ENCODE measurements around the gene URI1.

DNA sequence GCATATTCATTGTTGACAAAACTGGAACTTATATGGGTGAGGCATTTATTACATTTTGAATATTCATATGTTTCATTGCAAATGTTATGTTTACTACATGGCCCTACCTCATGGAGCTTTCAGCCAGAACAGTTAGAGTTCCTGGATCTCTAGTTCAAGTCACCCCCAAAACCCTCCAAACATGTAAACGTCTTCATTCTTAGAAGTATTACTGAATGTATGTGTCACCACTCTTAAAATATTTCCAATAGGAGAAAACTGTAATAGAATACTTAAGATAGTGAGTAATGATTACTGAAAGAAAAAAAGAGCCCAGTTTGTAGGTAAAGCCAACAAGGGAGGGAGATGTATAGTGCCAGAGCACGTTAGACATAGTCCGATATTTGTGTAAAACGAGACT lies 23.5 kb downstream of the URI1 start:
- TF ChIP-seq MAFK (IDR thresholded peaks at IDR 0.05; ENCODE audit: low read depth, low read length) (no peak), ZNF274 (IDR thresholded peaks at IDR 0.05; ENCODE audit: borderline replicate concordance, extremely low read depth, low read length) (no peak), BCL11A (IDR thresholded peaks at IDR 0.05; ENCODE audit: low read depth in 2 of 2, low read length in 2 of 2) (no peak), EZH2 (IDR thresholded peaks at IDR 0.05; ENCODE audit: low read depth, low read length, severe bottlenecking) (no peak), POLR2A (IDR thresholded peaks at IDR 0.05; ENCODE audit: control extremely low read depth in 1 of 2, low read depth in 2 of 2, low read length in 2 of 2) (no peak)
- TF ChIP-seq, protein P1, sequence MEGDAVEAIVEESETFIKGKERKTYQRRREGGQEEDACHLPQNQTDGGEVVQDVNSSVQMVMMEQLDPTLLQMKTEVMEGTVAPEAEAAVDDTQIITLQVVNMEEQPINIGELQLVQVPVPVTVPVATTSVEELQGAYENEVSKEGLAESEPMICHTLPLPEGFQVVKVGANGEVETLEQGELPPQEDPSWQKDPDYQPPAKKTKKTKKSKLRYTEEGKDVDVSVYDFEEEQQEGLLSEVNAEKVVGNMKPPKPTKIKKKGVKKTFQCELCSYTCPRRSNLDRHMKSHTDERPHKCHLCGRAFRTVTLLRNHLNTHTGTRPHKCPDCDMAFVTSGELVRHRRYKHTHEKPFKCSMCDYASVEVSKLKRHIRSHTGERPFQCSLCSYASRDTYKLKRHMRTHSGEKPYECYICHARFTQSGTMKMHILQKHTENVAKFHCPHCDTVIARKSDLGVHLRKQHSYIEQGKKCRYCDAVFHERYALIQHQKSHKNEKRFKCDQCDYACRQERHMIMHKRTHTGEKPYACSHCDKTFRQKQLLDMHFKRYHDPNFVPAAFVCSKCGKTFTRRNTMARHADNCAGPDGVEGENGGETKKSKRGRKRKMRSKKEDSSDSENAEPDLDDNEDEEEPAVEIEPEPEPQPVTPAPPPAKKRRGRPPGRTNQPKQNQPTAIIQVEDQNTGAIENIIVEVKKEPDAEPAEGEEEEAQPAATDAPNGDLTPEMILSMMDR (IDR thresholded peaks at IDR 0.05; ENCODE audit: control extremely low read depth in 1 of 3, insufficient read depth in 1 of 3, low read depth in 1 of 3, low read length in 3 of 3): no peak

All from H1 (cell line).